ENCODE measurements around the gene ANKRD13B. TPM values are rescaled to one million over a fixed set of nuclear protein-coding genes. Genes with fewer than 3 reads are reported as not detected.
A peak's percentile ranks its signal among the peaks of the same experiment; 100 is the strongest.

The ANKRD13B gene
- total RNA-seq = 16.7 TPM

DNA sequence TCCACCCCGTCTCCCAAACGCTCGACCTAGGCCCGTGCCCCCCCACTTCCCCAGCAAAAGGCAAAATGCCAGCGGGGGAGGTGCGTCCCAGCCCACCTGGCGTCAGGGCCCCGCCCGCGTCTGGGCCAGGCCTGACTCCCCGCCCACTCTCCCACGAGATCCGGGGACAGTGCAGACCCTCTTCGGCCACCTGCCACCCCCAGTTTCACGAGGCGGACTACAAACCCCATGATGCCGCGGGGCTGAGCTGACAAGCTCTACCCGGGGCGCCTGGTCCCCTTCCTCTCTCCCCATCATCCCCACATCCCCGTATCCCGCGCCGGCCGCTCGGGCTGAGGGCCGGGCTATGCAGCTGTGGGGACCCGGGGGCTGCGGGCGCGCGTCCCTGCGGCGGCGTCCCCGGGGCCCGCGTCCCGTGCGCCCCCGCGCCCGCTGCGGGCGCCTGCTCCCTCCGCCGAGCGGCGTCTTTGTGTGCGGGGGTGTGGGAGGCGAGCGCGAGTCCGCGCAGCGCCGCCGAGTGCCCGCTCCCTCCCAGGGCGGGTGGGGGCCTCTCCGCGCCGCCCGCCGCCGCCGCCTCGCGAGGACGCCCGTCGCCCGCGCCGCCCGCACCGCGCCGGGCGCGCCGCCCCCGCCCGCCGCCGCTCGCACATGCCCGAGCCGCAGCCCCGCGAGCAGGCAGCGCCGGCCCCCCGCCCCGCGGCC lies at the start of gene ANKRD13B:
ANKRD13B (plus strand) TSS at position 283 of the 702 bp plus-strand sequence. CDS start 490 bp downstream, outside the sequence.
- H3K36me3 ChIP-seq = no peaks in the 10 kb centered on the region
- no peaks in the 10 kb centered on the region for H3K27me3 ChIP-seq
- peak within 1 kb of the TSS; percentile 84 to 88 for H3K4me3 ChIP-seq
- intact Hi-C loops (cut with DNase I) = loop anchor here (5.0 kb wide), 1 partner anchor 169 kb away; no protein-coding TSS in a partner anchor
- DNase-seq (ENCODE audit: low spot score in 2 of 2) = no peak
- TF ChIP-seq, protein P1, sequence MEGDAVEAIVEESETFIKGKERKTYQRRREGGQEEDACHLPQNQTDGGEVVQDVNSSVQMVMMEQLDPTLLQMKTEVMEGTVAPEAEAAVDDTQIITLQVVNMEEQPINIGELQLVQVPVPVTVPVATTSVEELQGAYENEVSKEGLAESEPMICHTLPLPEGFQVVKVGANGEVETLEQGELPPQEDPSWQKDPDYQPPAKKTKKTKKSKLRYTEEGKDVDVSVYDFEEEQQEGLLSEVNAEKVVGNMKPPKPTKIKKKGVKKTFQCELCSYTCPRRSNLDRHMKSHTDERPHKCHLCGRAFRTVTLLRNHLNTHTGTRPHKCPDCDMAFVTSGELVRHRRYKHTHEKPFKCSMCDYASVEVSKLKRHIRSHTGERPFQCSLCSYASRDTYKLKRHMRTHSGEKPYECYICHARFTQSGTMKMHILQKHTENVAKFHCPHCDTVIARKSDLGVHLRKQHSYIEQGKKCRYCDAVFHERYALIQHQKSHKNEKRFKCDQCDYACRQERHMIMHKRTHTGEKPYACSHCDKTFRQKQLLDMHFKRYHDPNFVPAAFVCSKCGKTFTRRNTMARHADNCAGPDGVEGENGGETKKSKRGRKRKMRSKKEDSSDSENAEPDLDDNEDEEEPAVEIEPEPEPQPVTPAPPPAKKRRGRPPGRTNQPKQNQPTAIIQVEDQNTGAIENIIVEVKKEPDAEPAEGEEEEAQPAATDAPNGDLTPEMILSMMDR (IDR thresholded peaks at IDR 0.05) = no peak
- no peaks in the 10 kb centered on the region for H3K9me3 ChIP-seq
- H3K4me1 ChIP-seq = peaks cover 34 to 45% of the 10 kb centered on the region in 2 donors
- peak within 1 kb of the TSS; percentile 87 to 95 for H3K27ac ChIP-seq

DNA sequence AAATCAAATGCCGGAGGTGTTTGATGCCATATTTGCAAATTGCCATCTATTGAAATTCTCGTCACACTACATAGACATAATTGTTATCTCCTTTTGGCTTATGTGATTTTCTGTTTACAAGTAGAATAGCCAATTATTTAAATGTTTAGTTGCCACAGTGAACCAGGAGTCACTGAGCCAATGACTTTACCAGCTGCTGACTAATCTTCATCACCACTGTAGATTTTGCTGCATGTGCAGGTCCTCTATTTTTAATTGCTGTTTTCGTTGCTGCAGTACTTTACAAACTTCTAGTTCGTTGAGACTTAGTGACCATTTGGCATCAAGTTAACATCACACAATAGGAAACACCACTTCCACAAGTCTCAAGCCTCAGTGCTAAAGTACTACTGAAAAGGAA lies 48.9 kb upstream of the ANKRD13B start:
- Histone ChIP-seq H3K36me3 (peaks cover 20 to 54% of the 10 kb centered on the region in 2 donors), H3K9me3 (no peaks in the 10 kb centered on the region), H3K4me1 (no peaks in the 10 kb centered on the region), H3K27me3 (no peaks in the 10 kb centered on the region), H3K27ac (no peak overlapping the region), H3K4me3 (no peak overlapping the region)
- no peak for DNase-seq (ENCODE audit: low spot score in 2 of 2)
- intact Hi-C loops (cut with DNase I) = no loop called here
- TF ChIP-seq, protein P1 (IDR thresholded peaks at IDR 0.05) = no peak

DNA sequence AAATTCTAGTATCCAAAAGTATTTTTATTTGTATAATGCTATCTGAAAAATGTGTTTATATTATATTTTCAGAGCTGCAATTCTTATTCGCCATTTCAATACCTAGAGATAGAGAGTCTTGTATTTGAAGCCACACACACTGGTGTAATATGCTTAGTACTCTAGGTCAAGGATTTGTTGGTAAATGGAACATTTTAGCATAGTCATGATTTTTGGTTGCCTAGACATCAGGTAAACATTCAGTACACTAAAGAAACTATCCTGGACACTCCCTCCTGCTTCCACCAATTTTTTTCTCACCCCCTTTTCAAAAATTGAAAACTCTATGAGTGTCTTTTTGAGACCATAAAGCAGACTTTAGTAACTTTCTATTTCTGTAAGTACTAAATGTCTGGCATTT lies 46.8 kb upstream of the ANKRD13B start:
- intact Hi-C loops (cut with DNase I) = no loop called here
- DNase-seq (ENCODE audit: low spot score in 2 of 2) = no peak

DNA sequence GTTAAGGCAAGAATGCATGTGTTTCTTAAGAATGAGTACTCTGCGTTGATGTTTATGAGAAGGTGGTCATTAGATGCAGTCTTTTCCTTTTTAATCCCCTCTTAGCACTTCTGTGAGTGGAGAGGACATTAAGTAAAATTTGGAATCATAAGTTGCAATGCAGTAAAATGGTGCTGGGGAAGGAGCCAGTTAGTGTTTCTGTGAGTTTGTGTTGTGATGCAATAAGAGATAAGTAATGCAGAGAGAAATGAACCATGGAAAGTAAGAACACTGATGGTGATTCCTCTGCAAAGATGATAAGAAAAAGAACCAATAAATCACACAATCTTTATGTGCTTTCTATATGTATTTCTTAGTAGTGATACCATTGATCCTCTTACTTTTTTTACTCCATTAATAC lies 46.1 kb upstream of the ANKRD13B start:
- TF ChIP-seq, protein P1 (IDR thresholded peaks at IDR 0.05) = no peak
- no peak overlapping the region for H3K4me3 ChIP-seq
- H3K27me3 ChIP-seq = no peaks in the 10 kb centered on the region
- intact Hi-C loops (cut with DNase I) = no loop called here
- no peaks in the 10 kb centered on the region for H3K4me1 ChIP-seq
- H3K36me3 ChIP-seq = peaks cover 11 to 33% of the 10 kb centered on the region in 2 donors
- H3K9me3 ChIP-seq = no peaks in the 10 kb centered on the region
- DNase-seq (ENCODE audit: low spot score in 2 of 2) = no peak
- no peak overlapping the region for H3K27ac ChIP-seq

More for the DNA sequence above, 46.8 kb upstream of the ANKRD13B start:
- Histone ChIP-seq H3K36me3 (peaks cover 16 to 37% of the 10 kb centered on the region in 2 donors), H3K4me1 (no peaks in the 10 kb centered on the region), H3K4me3 (no peak overlapping the region), H3K27ac (no peak overlapping the region), H3K27me3 (no peaks in the 10 kb centered on the region), H3K9me3 (no peaks in the 10 kb centered on the region)
- TF ChIP-seq, protein P1 (IDR thresholded peaks at IDR 0.05) = no peak

GRCh38 chr17:29549177-29549923 lies 43.6 kb upstream of the ANKRD13B start:
- Histone ChIP-seq H3K36me3 (peaks cover 0 to 7% of the 10 kb centered on the region in 2 donors), H3K27me3 (no peaks in the 10 kb centered on the region), H3K4me1 (no peaks in the 10 kb centered on the region), H3K27ac (no peak overlapping the region), H3K4me3 (no peak overlapping the region), H3K9me3 (no peaks in the 10 kb centered on the region)
- TF ChIP-seq, protein P1 (IDR thresholded peaks at IDR 0.05) = no peak
- intact Hi-C loops (cut with DNase I) = no loop called here
- no peak for DNase-seq (ENCODE audit: low spot score in 2 of 2)
